IMR-90 (cell line): Measurements from ENCODE around the gene ALAS1. TPM values are rescaled to one million over a fixed set of nuclear protein-coding genes. Genes with fewer than 3 reads are reported as not detected.

Experiments used
- ATAC-seq: fragments of 200-7000 bp; cut with Tn5 transposase; 2 replicates; pipeline ENCODE4 v1.9.1; 2020; ENCODE audit warnings: low read depth, mild to moderate bottlenecking, moderate library complexity
- BruUV-seq: library from RNA; stranded (reverse); fragments of 400-500 nt; replicated peaks from 2 replicates; lab custom pipeline; 2021; lab: Mats Ljungman, UMichigan
- CTCF ChIA-PET: fragments of 300-600 bp; formaldehyde crosslinking; extraction: SDS; loops from one replicate; lab custom pipeline; 2021; ENCODE audit warnings: antibody characterized with exemption; lab: Yijun Ruan, JAX
- POLR2A ChIA-PET: fragments of 300-600 bp; sonication (Branson Sonifier 250); formaldehyde crosslinking; loops from one replicate; lab custom pipeline; 2022; ENCODE audit warnings: antibody characterized with exemption; ENCODE audit not compliant: unreplicated experiment; lab: Charles Lee
- DNase-seq: peaks from one replicate; pipeline ENCODE4 v3.0.0; 2013
- H2AFZ ChIP-seq: replicated peaks from 2 replicates; pipeline ENCODE3; 2013; ENCODE audit warnings: low read length, mild to moderate bottlenecking; ENCODE audit not compliant: poor library complexity
- H2AK5ac ChIP-seq: 2 replicates; pipeline ENCODE4 v1.6.1; 2013; ENCODE audit warnings: low read depth, low read length, inconsistent platforms
- H2AK9ac ChIP-seq: replicated peaks from 2 replicates; pipeline ENCODE3; 2013; ENCODE audit warnings: mild to moderate bottlenecking, low read depth, low read length, moderate library complexity; ENCODE audit not compliant: poor library complexity
- H2BK120ac ChIP-seq: 2 replicates; pipeline ENCODE4 v1.6.1; 2013; ENCODE audit warnings: low read depth, low read length, inconsistent platforms
- H2BK15ac ChIP-seq: 3 replicates; pipeline ENCODE4 v1.6.1; 2013; ENCODE audit warnings: low read depth, low read length, inconsistent platforms
- H2BK20ac ChIP-seq: 2 replicates; pipeline ENCODE4 v1.6.1; 2013; ENCODE audit warnings: low read depth, mild to moderate bottlenecking, inconsistent platforms, low read length, moderate library complexity
- H2BK5ac ChIP-seq: 2 replicates; pipeline ENCODE4 v1.6.1; 2013; ENCODE audit warnings: mild to moderate bottlenecking, low read depth, low read length, inconsistent platforms; ENCODE audit not compliant: poor library complexity, severe bottlenecking
- H3K14ac ChIP-seq: replicated peaks from 2 replicates; pipeline ENCODE4 v1.6.1; 2013; ENCODE audit warnings: low read depth, low read length, inconsistent platforms
- H3K18ac ChIP-seq: 2 replicates; pipeline ENCODE4 v1.6.1; 2013; ENCODE audit warnings: low read depth, low read length, control low read depth
- H3K23ac ChIP-seq: 2 replicates; pipeline ENCODE4 v1.6.1; 2013; ENCODE audit warnings: low read depth, low read length, inconsistent platforms
- H3K27ac ChIP-seq: 2 replicates; pipeline ENCODE4 v1.5.1; 2013; ENCODE audit warnings: mild to moderate bottlenecking, control low read depth, low read length; ENCODE audit not compliant: insufficient read depth
- H3K27me3 ChIP-seq: 2 replicates; pipeline ENCODE4 v1.6.1; 2013; ENCODE audit warnings: low read length; ENCODE audit not compliant: control insufficient read depth, insufficient read depth
- H3K36me3 ChIP-seq: 2 replicates; pipeline ENCODE4 v1.6.1; 2013; ENCODE audit warnings: low read length, mixed read lengths; ENCODE audit not compliant: control insufficient read depth, insufficient read depth
- H3K4ac ChIP-seq: 2 replicates; pipeline ENCODE4 v1.6.1; 2013; ENCODE audit warnings: low read depth, low read length, inconsistent platforms
- H3K4me1 ChIP-seq: 2 replicates; pipeline ENCODE4 v1.6.1; 2013; ENCODE audit warnings: low read length, mixed read lengths; ENCODE audit not compliant: control insufficient read depth, insufficient read depth
- H3K4me2 ChIP-seq: 2 replicates; pipeline ENCODE4 v1.6.1; 2013; ENCODE audit warnings: low read depth, mild to moderate bottlenecking, control low read depth, low read length, moderate library complexity
- H3K4me3 ChIP-seq: 2 replicates; pipeline ENCODE4 v1.5.1; 2013; ENCODE audit warnings: low read depth, mild to moderate bottlenecking, control low read depth, low read length, moderate library complexity; ENCODE audit not compliant: insufficient read depth
- H3K56ac ChIP-seq: 2 replicates; pipeline ENCODE4 v1.6.1; 2013; ENCODE audit warnings: low read length, inconsistent platforms; ENCODE audit not compliant: insufficient read depth; ENCODE audit errors: extremely low read depth
- H3K79me1 ChIP-seq, 2 experiments: 2 replicates each; pipeline ENCODE4 v1.6.1; 2013; ENCODE audit warnings: low read length in 2 of 2, inconsistent platforms in 1 of 2, low read depth in 1 of 2
- H3K9ac ChIP-seq: 2 replicates; pipeline ENCODE4 v1.6.1; 2013; ENCODE audit warnings: low read depth, low read length, control low read depth
- H3K9me1 ChIP-seq: 2 replicates; pipeline ENCODE4 v1.6.1; 2013; ENCODE audit warnings: low read length, inconsistent platforms; ENCODE audit not compliant: insufficient read depth
- H3K9me3 ChIP-seq: 2 replicates; pipeline ENCODE4 v1.6.1; 2013; ENCODE audit warnings: low read length; ENCODE audit not compliant: control insufficient read depth, insufficient read depth
- H4K20me1 ChIP-seq: 2 replicates; pipeline ENCODE4 v1.6.1; 2013; ENCODE audit warnings: low read length, inconsistent platforms; ENCODE audit not compliant: insufficient read depth
- H4K5ac ChIP-seq: 2 replicates; pipeline ENCODE4 v1.6.1; 2013; ENCODE audit warnings: mild to moderate bottlenecking, low read depth, low read length, control low read depth
- H4K8ac ChIP-seq, 2 experiments: 2 replicates each; pipeline ENCODE4 v1.6.1; 2013; ENCODE audit warnings: low read depth in 2 of 2, low read length in 2 of 2, control low read depth in 1 of 2, inconsistent platforms in 1 of 2
- H4K91ac ChIP-seq: 2 replicates; pipeline ENCODE4 v1.6.1; 2013; ENCODE audit warnings: low read depth, low read length, inconsistent platforms; ENCODE audit not compliant: insufficient read depth
- BHLHE40 ChIP-seq: fragments of 150-350 bp; IDR thresholded peaks from 2 replicates; pipeline ENCODE4 v1.6.1; 2016; ENCODE audit warnings: mild to moderate bottlenecking, low read depth, low read length
- CEBPB ChIP-seq: IDR thresholded peaks from 2 replicates; pipeline ENCODE4 v1.6.1; 2012; ENCODE audit warnings: low read depth, low read length, improper control_type of control experiment
- CTCF ChIP-seq: conservative IDR thresholded peaks from 2 replicates; pipeline ENCODE4 v1.5.1; 2012; ENCODE audit warnings: mild to moderate bottlenecking, low read depth, low read length, improper control_type of control experiment
- MAFK ChIP-seq: IDR thresholded peaks from 2 replicates; pipeline ENCODE4 v1.6.1; 2012; ENCODE audit warnings: low read depth, low read length, improper control_type of control experiment
- MXI1 ChIP-seq: IDR thresholded peaks from 2 replicates; pipeline ENCODE4 v1.6.1; 2012; ENCODE audit warnings: low read depth, mild to moderate bottlenecking, low read length, moderate library complexity, borderline replicate concordance
- NFE2L2 ChIP-seq: fragments of 150-350 bp; IDR thresholded peaks from 2 replicates; pipeline ENCODE4 v1.6.1; 2016; ENCODE audit warnings: low read depth, mild to moderate bottlenecking, low read length
- RCOR1 ChIP-seq: IDR thresholded peaks from 2 replicates; pipeline ENCODE4 v1.6.1; 2012; ENCODE audit warnings: mild to moderate bottlenecking, low read length, improper control_type of control experiment; ENCODE audit not compliant: insufficient replicate concordance
- SMC3 ChIP-seq: fragments of 150-350 bp; IDR thresholded peaks from 2 replicates; pipeline ENCODE4 v1.6.1; 2016; ENCODE audit warnings: low read depth, mild to moderate bottlenecking, antibody characterized with exemption, low read length, moderate library complexity
- WGBS, 2 experiments: methylation state at CpG; one replicate each; pipeline versions ENCODE4 v1.1.5 to v1.1.7; 2013; ENCODE audit warnings: missing lambda C conversion rate in 2 of 2; ENCODE audit not compliant: insufficient read length in 1 of 2; ENCODE audit errors: extremely low coverage in 2 of 2; 5-methylcytosine and 5-hydroxymethylcytosine counted together
- dilution Hi-C: fragments of 300-500 bp; cut with HindIII; formaldehyde crosslinking; loops from one replicate; pipeline ENCODE4 v1.14.3; 2018; ENCODE audit warnings: low sequenced_read_pairs; ENCODE audit not compliant: unreplicated experiment
- in situ Hi-C: fragments of 300-500 bp; cut with MboI; formaldehyde crosslinking; loops from 3 replicates; pipeline ENCODE4 v1.14.3; 2019; ENCODE audit warnings: low sequenced_read_pairs, inconsistent platforms, mixed read lengths
- intact Hi-C: fragments of 100-400 bp; cut with micrococcal nuclease; formaldehyde crosslinking; loops from 2 replicates; pipeline ENCODE4 v1.10.0; 2022
- polyA plus RNA-seq, 3 experiments: library from polyadenylated mRNA; depleted of rRNA; stranded (reverse); fragments of >200 nt; gene quantifications; 2 replicates each; pipeline ENCODE4 v1.2.3, GENCODE V29; 2012; ENCODE audit warnings: low replicate concordance in 1 of 3
- total RNA-seq: library from RNA; depleted of rRNA; stranded (reverse); fragments of >200 nt; gene quantifications from 2 replicates; pipeline ENCODE4 v1.2.3, GENCODE V29; 2012
- TF ChIP-seq, protein P1 (sequence below): fragments of 150-350 bp; IDR thresholded peaks from 2 replicates; pipeline ENCODE4 v1.6.1; 2017; ENCODE audit warnings: mild to moderate bottlenecking, antibody characterized with exemption, low read length, low read depth

ALAS1 gene
- total and polyA plus RNA-seq, 2 of the 4 experiments (the other 2 are of a cell fraction), result 32.8 to 47.2 TPM

DNA sequence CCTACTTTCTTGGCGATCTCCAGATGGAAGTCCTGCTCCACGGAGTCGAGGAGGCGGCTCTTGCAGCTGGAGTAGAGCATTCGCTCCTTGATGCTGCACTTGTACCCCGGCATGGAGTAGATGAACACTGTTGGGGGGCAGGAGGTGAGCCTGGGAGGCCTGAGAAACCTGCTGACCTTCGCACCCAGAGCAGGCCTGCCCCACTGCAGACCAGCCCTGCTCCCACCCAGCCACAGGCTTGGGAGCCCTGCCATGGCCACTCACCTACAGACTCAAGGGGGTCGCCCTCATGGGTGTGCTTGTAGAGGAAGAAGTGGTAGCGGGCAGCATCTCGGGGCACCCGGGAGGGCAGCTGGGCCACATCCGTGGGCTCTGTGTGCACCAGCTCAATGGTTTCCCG is 31.7 kb downstream of the ALAS1 start:
- TF ChIP-seq NFE2L2 (no peak), RCOR1 (no peak), MAFK (no peak), CTCF (no peak), BHLHE40 (no peak), SMC3 (no peak), CEBPB (no peak), MXI1 (no peak)
- TF ChIP-seq, protein P1, sequence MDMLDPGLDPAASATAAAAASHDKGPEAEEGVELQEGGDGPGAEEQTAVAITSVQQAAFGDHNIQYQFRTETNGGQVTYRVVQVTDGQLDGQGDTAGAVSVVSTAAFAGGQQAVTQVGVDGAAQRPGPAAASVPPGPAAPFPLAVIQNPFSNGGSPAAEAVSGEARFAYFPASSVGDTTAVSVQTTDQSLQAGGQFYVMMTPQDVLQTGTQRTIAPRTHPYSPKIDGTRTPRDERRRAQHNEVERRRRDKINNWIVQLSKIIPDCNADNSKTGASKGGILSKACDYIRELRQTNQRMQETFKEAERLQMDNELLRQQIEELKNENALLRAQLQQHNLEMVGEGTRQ, result no peak
- no peak overlapping the region for H3K18ac ChIP-seq
- no peak overlapping the region for H3K14ac ChIP-seq
- WGBS, 2 experiments, result 80% methylated on average over 3 of the region's 13 CpGs; no CpG with 5 or more reads in 1 of the 2 experiments
- no peak overlapping the region for H3K9ac ChIP-seq
- H2BK15ac ChIP-seq, result no peak overlapping the region
- dilution Hi-C loops, result no loop called here
- CTCF ChIA-PET, result no interaction called here
- no TSS peak for BruUV-seq
- no peak overlapping the region for H2AFZ ChIP-seq
- H3K23ac ChIP-seq, result no peak overlapping the region
- H3K4me3 ChIP-seq, result no peak overlapping the region
- no peak overlapping the region for H2BK5ac ChIP-seq
- H3K56ac ChIP-seq, result no peak overlapping the region
- H3K9me3 ChIP-seq, result no peaks in the 10 kb centered on the region
- H4K91ac ChIP-seq, result no peak overlapping the region
- no peak overlapping the region for H2AK9ac ChIP-seq
- no peak for DNase-seq
- no peak overlapping the region for H3K4me2 ChIP-seq
- no peak overlapping the region for H2BK20ac ChIP-seq
- H3K27ac ChIP-seq, result no peak overlapping the region
- no peak overlapping the region for H2BK120ac ChIP-seq
- H3K9me1 ChIP-seq, result no peaks in the 10 kb centered on the region
- H3K79me1 ChIP-seq, result peaks cover 5 to 30% of the 10 kb centered on the region in 2 experiments; a peak in 3 of 4 replicates
- H4K8ac ChIP-seq, result no peak overlapping the region
- peaks cover 29% of the 10 kb centered on the region for H4K20me1 ChIP-seq
- H3K4me1 ChIP-seq, result no peaks in the 10 kb centered on the region
- no peak overlapping the region for H2AK5ac ChIP-seq
- in situ Hi-C loops, result loop anchor here (5.0 kb wide), 1 partner anchor 113 kb away; no protein-coding TSS in a partner anchor
- no peak overlapping the region for H3K4ac ChIP-seq
- H4K5ac ChIP-seq, result no peak overlapping the region
- intact Hi-C loops, result no loop called here
- H3K27me3 ChIP-seq, result no peaks in the 10 kb centered on the region
- no peak for ATAC-seq
- peaks cover 55% of the 10 kb centered on the region for H3K36me3 ChIP-seq
- POLR2A ChIA-PET, result no interaction called here
